Activated naive CD8-positive, alpha-beta T cell treated with anti-CD3 and anti-CD28 coated beads, Interleukin-2, amount 10 ng/mL, durations not matched to agents 7 days and 5 days (primary cell): ENCODE measurements around the gene TERB1. TPM values are rescaled to one million over a fixed set of nuclear protein-coding genes. Genes with fewer than 3 reads are reported as not detected.

ENCODE experiments used
- ATAC-seq: fragments of 150-1000 bp; cut with Tn5 transposase; one replicate; pipeline ENCODE4 v1.10.0; 2021; ENCODE audit warnings: low read depth, moderate library complexity
- POLR2A ChIA-PET: fragments of 350-600 bp; sonication (Branson Sonifier 250); formaldehyde crosslinking; loops from one replicate; lab custom pipeline; 2021; ENCODE audit warnings: antibody characterized with exemption; lab: Charles Lee
- DNase-seq: peaks from one replicate; pipeline ENCODE4 v3.0.0; 2021
- H3K27ac Mint-ChIP-seq: one replicate; pipeline ENCODE4 v1.8.0; 2022; ENCODE audit warnings: mild to moderate bottlenecking, mixed read lengths
- H3K27me3 Mint-ChIP-seq: one replicate; pipeline ENCODE4 v1.8.0; 2022; ENCODE audit warnings: mild to moderate bottlenecking, moderate library complexity, mixed read lengths
- H3K36me3 Mint-ChIP-seq: one replicate; pipeline ENCODE4 v1.8.0; 2021; ENCODE audit warnings: mild to moderate bottlenecking, mixed read lengths
- H3K4me1 Mint-ChIP-seq: one replicate; pipeline ENCODE4 v1.8.0; 2021; ENCODE audit warnings: mixed read lengths
- H3K4me3 Mint-ChIP-seq: one replicate; pipeline ENCODE4 v1.8.0; 2022; ENCODE audit warnings: mild to moderate bottlenecking, moderate library complexity, mixed read lengths
- H3K9me3 Mint-ChIP-seq: one replicate; pipeline ENCODE4 v1.8.0; 2021; ENCODE audit warnings: mixed read lengths
- total RNA-seq, 2 experiments: library from RNA; stranded (reverse); gene quantifications; one replicate each; pipeline ENCODE4 v1.2.3, GENCODE V29; 2021

The TERB1 gene
- total RNA-seq, 2 experiments from 2014 or later = not detected

- DNase-seq (peak; percentile 96), ATAC-seq (peak; percentile 80)
- peaks cover 44% of the 10 kb centered on the region for H3K4me1 Mint-ChIP-seq
- H3K36me3 Mint-ChIP-seq = peaks cover 21% of the 10 kb centered on the region
- no peaks in the 10 kb centered on the region for H3K9me3 Mint-ChIP-seq
- peaks cover 33% of the 10 kb centered on the region for H3K27me3 Mint-ChIP-seq
- peak within 1 kb of the TSS; percentile 97 for H3K4me3 Mint-ChIP-seq
- H3K27ac Mint-ChIP-seq = peak within 1 kb of the TSS; percentile 89
- POLR2A ChIA-PET = interaction anchor here (0.8 to 2.3 kb wide), 9 partner anchors 9 to 145 kb away, joined by 3 to 9 read pairs (median 4); partner anchors contain the start of gene NAE1
Observed at GRCh38 chr16:66751303-66751991, 49.9 kb downstream of the TERB1 start, which contains the start of gene DYNC1LI2. Gene DYNC1LI2 (minus strand): TSS chr16:66751609. CDS start chr16:66751591, 18 bp downstream.

- Mint-ChIP-seq H3K27ac (peak overlapping the region; percentile 89), H3K27me3 (peaks cover 28% of the 10 kb centered on the region), H3K36me3 (peaks cover 24% of the 10 kb centered on the region), H3K9me3 (no peaks in the 10 kb centered on the region), H3K4me1 (peaks cover 48% of the 10 kb centered on the region), H3K4me3 (peak overlapping the region; percentile 97)
- POLR2A ChIA-PET = interaction anchor here (0.8 to 2.3 kb wide), 9 partner anchors 9 to 144 kb away, joined by 3 to 9 read pairs (median 4); partner anchors contain the start of gene NAE1
- ATAC-seq = peak; percentile 2
- DNase-seq = no peak
Observed at GRCh38 chr16:66751053-66751302, 50.4 kb downstream of the TERB1 start.

- peaks cover 25% of the 10 kb centered on the region for H3K36me3 Mint-ChIP-seq
- H3K4me3 Mint-ChIP-seq = peak overlapping the region; percentile 97
- POLR2A ChIA-PET = interaction anchor here (0.8 to 2.3 kb wide), 7 partner anchors 8 to 124 kb away, joined by 3 to 9 read pairs (median 5); partner anchors contain the start of gene NAE1
- peaks cover 24% of the 10 kb centered on the region for H3K27me3 Mint-ChIP-seq
- no peaks in the 10 kb centered on the region for H3K9me3 Mint-ChIP-seq
- no peak for ATAC-seq
- DNase-seq = no peak
- peak overlapping the region; percentile 89 for H3K27ac Mint-ChIP-seq
- H3K4me1 Mint-ChIP-seq = peaks cover 48% of the 10 kb centered on the region
Observed at GRCh38 chr16:66750279-66751052, 50.9 kb downstream of the TERB1 start.

GRCh38 chr16:66746682-66747081 is 54.7 kb downstream of the TERB1 start:
- peak; percentile 71 for ATAC-seq
- peaks cover 28% of the 10 kb centered on the region for H3K36me3 Mint-ChIP-seq

GRCh38 chr16:66746048-66746447 is 55.3 kb downstream of the TERB1 start:
- H3K4me1 Mint-ChIP-seq = peaks cover 48% of the 10 kb centered on the region
- POLR2A ChIA-PET = no interaction called here
- no peak for DNase-seq
- H3K36me3 Mint-ChIP-seq = peaks cover 30% of the 10 kb centered on the region
- no peaks in the 10 kb centered on the region for H3K9me3 Mint-ChIP-seq
- no peaks in the 10 kb centered on the region for H3K27me3 Mint-ChIP-seq
- ATAC-seq = no peak
- H3K27ac Mint-ChIP-seq = peak overlapping the region; percentile 75
- peak overlapping the region; percentile 66 for H3K4me3 Mint-ChIP-seq

More at GRCh38 chr16:66746682-66747081, 54.7 kb downstream of the TERB1 start:
- Mint-ChIP-seq H3K9me3 (no peaks in the 10 kb centered on the region), H3K4me3 (peak overlapping the region; percentile 56), H3K27me3 (no peaks in the 10 kb centered on the region), H3K27ac (peak overlapping the region; percentile 67), H3K4me1 (peaks cover 46% of the 10 kb centered on the region)
- peak; percentile 44 for DNase-seq
- POLR2A ChIA-PET = no interaction called here

GRCh38 chr16:66741950-66742808 is 59.2 kb downstream of the TERB1 start:
- DNase-seq (no peak), ATAC-seq (no peak)
- Mint-ChIP-seq H3K27me3 (no peaks in the 10 kb centered on the region), H3K9me3 (no peaks in the 10 kb centered on the region), H3K27ac (no peak overlapping the region), H3K36me3 (peaks cover 33% of the 10 kb centered on the region), H3K4me1 (peaks cover 28% of the 10 kb centered on the region), H3K4me3 (no peak overlapping the region)
- POLR2A ChIA-PET = interaction anchor here (0.7 to 2.3 kb wide), 2 partner anchors 9 to 17 kb away, joined by 3 to 9 read pairs; partner anchors contain the start of gene DYNC1LI2

- ATAC-seq (no peak), DNase-seq (no peak)
- POLR2A ChIA-PET = interaction anchor here (0.7 to 2.3 kb wide), 4 partner anchors 10 to 144 kb away, joined by 3 to 9 read pairs (median 4); partner anchors contain the start of gene DYNC1LI2
- H3K27ac Mint-ChIP-seq = no peak overlapping the region
- H3K27me3 Mint-ChIP-seq = no peaks in the 10 kb centered on the region
- peaks cover 30% of the 10 kb centered on the region for H3K36me3 Mint-ChIP-seq
- H3K4me3 Mint-ChIP-seq = no peak overlapping the region
- no peaks in the 10 kb centered on the region for H3K9me3 Mint-ChIP-seq
- peaks cover 21% of the 10 kb centered on the region for H3K4me1 Mint-ChIP-seq
Observed at GRCh38 chr16:66741169-66741900, 60.0 kb downstream of the TERB1 start.

- Mint-ChIP-seq H3K4me3 (no peak overlapping the region), H3K36me3 (peaks cover 31% of the 10 kb centered on the region), H3K27me3 (no peaks in the 10 kb centered on the region), H3K4me1 (peaks cover 17% of the 10 kb centered on the region), H3K9me3 (no peaks in the 10 kb centered on the region), H3K27ac (peak overlapping the region; percentile 44)
- DNase-seq (no peak), ATAC-seq (no peak)
- POLR2A ChIA-PET = interaction anchor here (0.9 to 1.2 kb wide), 2 partner anchors 11 to 143 kb away, joined by 3 to 4 read pairs; partner anchors contain the start of gene DYNC1LI2
Observed at GRCh38 chr16:66740533-66740932, 60.9 kb downstream of the TERB1 start.

GRCh38 chr16:66740010-66740409 is 61.4 kb downstream of the TERB1 start:
- H3K36me3 Mint-ChIP-seq = peaks cover 31% of the 10 kb centered on the region

GRCh38 chr16:66735891-66736290 is 65.5 kb downstream of the TERB1 start:
- peaks cover 13% of the 10 kb centered on the region for H3K4me1 Mint-ChIP-seq
- no peak for DNase-seq
- peaks cover 44% of the 10 kb centered on the region for H3K36me3 Mint-ChIP-seq
- no peaks in the 10 kb centered on the region for H3K9me3 Mint-ChIP-seq
- ATAC-seq = no peak
- H3K27me3 Mint-ChIP-seq = no peaks in the 10 kb centered on the region
- H3K4me3 Mint-ChIP-seq = no peak overlapping the region
- no peak overlapping the region for H3K27ac Mint-ChIP-seq
- POLR2A ChIA-PET = no interaction called here

More at GRCh38 chr16:66740010-66740409, 61.4 kb downstream of the TERB1 start:
- Mint-ChIP-seq H3K9me3 (no peaks in the 10 kb centered on the region), H3K27me3 (no peaks in the 10 kb centered on the region), H3K27ac (no peak overlapping the region), H3K4me3 (no peak overlapping the region), H3K4me1 (peaks cover 17% of the 10 kb centered on the region)
- no peak for DNase-seq
- peak; percentile 60 for ATAC-seq
- POLR2A ChIA-PET = interaction anchor here (0.9 to 1.2 kb wide), 2 partner anchors 12 to 143 kb away, joined by 3 to 4 read pairs; partner anchors contain the start of gene DYNC1LI2

- H3K9me3 Mint-ChIP-seq = no peaks in the 10 kb centered on the region
- H3K27ac Mint-ChIP-seq = no peak overlapping the region
- H3K36me3 Mint-ChIP-seq = peaks cover 32% of the 10 kb centered on the region
- ATAC-seq (no peak), DNase-seq (no peak)
- POLR2A ChIA-PET = no interaction called here
- H3K27me3 Mint-ChIP-seq = no peaks in the 10 kb centered on the region
- H3K4me3 Mint-ChIP-seq = no peak overlapping the region
- peaks cover 7% of the 10 kb centered on the region for H3K4me1 Mint-ChIP-seq
Observed at GRCh38 chr16:66731101-66731500, 70.3 kb downstream of the TERB1 start.

GRCh38 chr16:66728804-66729203 is 72.6 kb downstream of the TERB1 start:
- peaks cover 10% of the 10 kb centered on the region for H3K4me1 Mint-ChIP-seq
- no peaks in the 10 kb centered on the region for H3K27me3 Mint-ChIP-seq
- no peak overlapping the region for H3K27ac Mint-ChIP-seq
- POLR2A ChIA-PET = interaction anchor here (0.5 to 0.8 kb wide), 2 partner anchors 34 to 139 kb away, joined by 3 read pairs; no protein-coding TSS in a partner anchor
- H3K36me3 Mint-ChIP-seq = peaks cover 33% of the 10 kb centered on the region
- DNase-seq = no peak
- no peak for ATAC-seq
- no peak overlapping the region for H3K4me3 Mint-ChIP-seq
- no peaks in the 10 kb centered on the region for H3K9me3 Mint-ChIP-seq
